Measurements from ENCODE around the gene SH3PXD2A. TPM values are rescaled to one million over a fixed set of nuclear protein-coding genes. Genes with fewer than 3 reads are reported as not detected.

The SH3PXD2A gene
- total RNA-seq, 4 donors from 2014 or later, result 6.2 to 16.8 (median 11.4) TPM

DNA sequence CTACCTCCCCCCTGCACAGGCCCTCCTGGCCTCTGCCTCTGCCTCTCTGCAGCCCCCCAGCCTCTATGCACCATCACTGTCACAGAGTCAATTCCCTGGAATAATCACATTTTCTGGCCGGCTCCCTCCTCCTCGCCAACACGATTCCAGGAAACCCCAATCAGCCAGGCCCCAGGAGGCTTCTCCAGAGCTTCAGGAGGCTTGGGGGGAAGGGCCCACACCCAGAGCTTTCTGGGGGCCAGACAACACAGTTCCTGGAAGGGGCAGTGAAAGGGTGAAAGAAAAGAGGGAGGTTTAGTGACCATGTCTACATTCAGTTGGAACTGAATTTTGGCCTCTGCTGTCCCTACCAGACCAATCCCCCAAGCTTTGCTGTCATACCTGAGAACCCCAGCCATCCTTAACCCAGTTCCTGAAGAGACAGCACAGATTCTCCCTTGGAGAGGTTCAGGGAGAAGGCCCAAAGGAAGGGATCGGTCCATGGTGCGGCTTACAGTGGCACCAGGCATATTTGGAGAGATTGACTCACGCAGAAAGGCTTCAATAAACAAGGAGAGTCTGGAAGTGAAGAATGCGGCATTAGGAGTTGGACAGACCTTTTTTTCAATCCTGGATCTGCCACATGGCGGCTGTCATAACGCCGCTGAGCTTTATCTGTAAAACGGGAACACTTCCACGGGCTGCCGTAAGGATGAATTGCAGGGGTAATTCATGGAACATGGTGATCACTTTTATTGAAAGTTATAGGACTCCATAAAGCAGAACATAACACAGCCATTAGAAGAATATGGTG is 272.8 kb downstream of the SH3PXD2A start:
- Histone ChIP-seq H3K27me3 (no peaks in the 10 kb centered on the region), H3K4me1 (peaks cover 40 to 55% of the 10 kb centered on the region in 2 donors), H3K36me3 (no peaks in the 10 kb centered on the region), H3K9me3 (no peaks in the 10 kb centered on the region), H3K27ac (peak overlapping the region; percentile 34 to 92 (median 89)), H3K4me3 (no peak overlapping the region)
- no peak for TF ChIP-seq POLR2A (IDR thresholded peaks at IDR 0.05)
- TF ChIP-seq, protein P1, sequence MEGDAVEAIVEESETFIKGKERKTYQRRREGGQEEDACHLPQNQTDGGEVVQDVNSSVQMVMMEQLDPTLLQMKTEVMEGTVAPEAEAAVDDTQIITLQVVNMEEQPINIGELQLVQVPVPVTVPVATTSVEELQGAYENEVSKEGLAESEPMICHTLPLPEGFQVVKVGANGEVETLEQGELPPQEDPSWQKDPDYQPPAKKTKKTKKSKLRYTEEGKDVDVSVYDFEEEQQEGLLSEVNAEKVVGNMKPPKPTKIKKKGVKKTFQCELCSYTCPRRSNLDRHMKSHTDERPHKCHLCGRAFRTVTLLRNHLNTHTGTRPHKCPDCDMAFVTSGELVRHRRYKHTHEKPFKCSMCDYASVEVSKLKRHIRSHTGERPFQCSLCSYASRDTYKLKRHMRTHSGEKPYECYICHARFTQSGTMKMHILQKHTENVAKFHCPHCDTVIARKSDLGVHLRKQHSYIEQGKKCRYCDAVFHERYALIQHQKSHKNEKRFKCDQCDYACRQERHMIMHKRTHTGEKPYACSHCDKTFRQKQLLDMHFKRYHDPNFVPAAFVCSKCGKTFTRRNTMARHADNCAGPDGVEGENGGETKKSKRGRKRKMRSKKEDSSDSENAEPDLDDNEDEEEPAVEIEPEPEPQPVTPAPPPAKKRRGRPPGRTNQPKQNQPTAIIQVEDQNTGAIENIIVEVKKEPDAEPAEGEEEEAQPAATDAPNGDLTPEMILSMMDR (IDR thresholded peaks at IDR 0.05 in 4 of 5, conservative IDR thresholded peaks at IDR 0.05 in 1 of 5), result no peak
- in situ Hi-C loops (cut with MboI; ENCODE audit: low sequenced_read_pairs in 4 of 4), result loop anchor here in 2 of 4 donors (25.0 kb wide), 2 partner anchors 170 to 280 kb away; partner anchors contain the start of gene SH3PXD2A (in 1 of the 2)
- DNase-seq (no peak), ATAC-seq (no peak)
- intact Hi-C loops (cut with DNase I; ENCODE audit: low total_unique reads), result no loop called here

DNA sequence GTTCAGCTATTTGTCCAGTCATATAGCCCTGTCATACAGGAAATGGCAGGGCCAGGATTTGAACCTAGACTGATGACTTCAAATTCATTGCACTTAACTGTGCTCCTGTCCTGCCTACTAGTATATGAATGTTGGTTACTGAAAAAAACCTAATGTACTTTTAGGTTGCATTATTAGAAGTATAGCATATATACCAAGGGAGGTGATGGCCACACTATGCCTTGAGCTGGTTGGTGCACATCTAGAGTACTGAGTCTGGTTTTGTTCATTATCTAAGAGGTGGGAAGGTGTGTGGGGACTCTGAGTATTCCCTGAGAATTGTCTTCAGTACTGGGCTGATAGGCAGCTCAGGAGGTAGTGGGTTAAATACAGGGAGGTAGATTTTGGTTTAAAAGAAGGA is 273.9 kb downstream of the SH3PXD2A start:
- no peak for TF ChIP-seq POLR2A (IDR thresholded peaks at IDR 0.05)
- TF ChIP-seq, protein P1 (IDR thresholded peaks at IDR 0.05 in 4 of 5, conservative IDR thresholded peaks at IDR 0.05 in 1 of 5), result no peak
- H3K27me3 ChIP-seq, result no peaks in the 10 kb centered on the region
- no peak overlapping the region for H3K4me3 ChIP-seq
- H3K9me3 ChIP-seq, result no peaks in the 10 kb centered on the region
- intact Hi-C loops (cut with DNase I; ENCODE audit: low total_unique reads) (loop anchor here (2.0 kb wide), 1 partner anchor 27 kb away; no protein-coding TSS in a partner anchor), in situ Hi-C loops (cut with MboI; ENCODE audit: low sequenced_read_pairs in 4 of 4) (loop anchor here in 2 of 4 donors (25.0 kb wide), 2 partner anchors 169 to 281 kb away; partner anchors contain the start of gene SH3PXD2A (in 1 of the 2))
- no peaks in the 10 kb centered on the region for H3K36me3 ChIP-seq
- ATAC-seq (no peak), DNase-seq (no peak)
- peak overlapping the region; percentile 86 to 92 (median 89) for H3K27ac ChIP-seq
- H3K4me1 ChIP-seq, result peaks cover 40 to 44% of the 10 kb centered on the region in 2 donors

DNA sequence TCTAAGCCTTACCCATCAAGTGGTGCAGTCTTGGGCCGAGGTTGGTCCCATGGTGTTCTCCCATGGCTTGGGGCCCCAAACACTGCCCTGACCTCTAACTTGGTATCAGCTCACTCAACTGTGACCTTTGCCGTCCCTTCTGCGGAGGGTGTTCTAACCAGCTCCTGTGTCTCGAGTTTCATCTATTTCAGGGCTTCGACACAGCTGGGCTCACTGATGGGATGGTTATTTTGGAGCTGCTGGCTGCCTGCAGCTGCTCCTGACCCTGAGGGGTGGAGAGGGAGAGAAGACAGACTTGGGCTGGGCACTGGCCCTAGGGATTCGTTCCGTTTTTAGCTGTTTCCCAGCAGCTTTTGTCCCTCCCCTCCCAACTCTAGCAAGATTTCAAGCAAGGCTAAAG is 274.9 kb downstream of the SH3PXD2A start:
- in situ Hi-C loops (cut with MboI; ENCODE audit: low sequenced_read_pairs in 4 of 4) (loop anchor here in 2 of 4 donors (25.0 kb wide), 2 partner anchors 168 to 282 kb away; partner anchors contain the start of gene SH3PXD2A (in 1 of the 2)), intact Hi-C loops (cut with DNase I; ENCODE audit: low total_unique reads) (loop anchor here (2.0 kb wide), 1 partner anchor 26 kb away; no protein-coding TSS in a partner anchor)
- Histone ChIP-seq H3K4me3 (no peak overlapping the region), H3K36me3 (no peaks in the 10 kb centered on the region), H3K27me3 (no peaks in the 10 kb centered on the region), H3K9me3 (no peaks in the 10 kb centered on the region), H3K27ac (peak overlapping the region; percentile 86 to 92 (median 89)), H3K4me1 (peaks cover 40% of the 10 kb centered on the region in 2 donors)
- ATAC-seq, result peak; percentile 94 to 97
- TF ChIP-seq POLR2A (IDR thresholded peaks at IDR 0.05), result peak in 1 of 2 donors; percentile 24
- TF ChIP-seq, protein P1 (IDR thresholded peaks at IDR 0.05 in 4 of 5, conservative IDR thresholded peaks at IDR 0.05 in 1 of 5), result no peak
- DNase-seq, result peak; percentile 76 to 92

DNA sequence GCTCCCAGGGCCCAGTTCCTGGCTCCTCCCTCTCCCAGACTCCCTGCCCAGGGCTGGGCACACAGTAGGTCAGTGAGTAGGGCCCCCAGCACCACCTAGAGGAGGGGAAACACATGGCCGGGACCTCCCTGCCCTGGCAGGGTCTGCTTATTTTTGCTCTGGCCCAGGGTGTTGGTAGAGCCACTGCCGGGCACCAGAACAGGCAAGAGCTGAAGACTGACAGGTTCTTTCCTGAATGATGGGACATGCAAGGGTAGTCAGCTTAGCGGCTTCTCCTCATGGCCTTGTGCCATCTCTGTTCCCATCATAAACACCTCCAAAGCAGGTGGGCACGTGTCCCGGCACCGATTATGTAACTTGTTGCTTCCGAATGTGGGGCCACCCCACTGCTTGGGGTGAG is 275.4 kb downstream of the SH3PXD2A start:
- in situ Hi-C loops (cut with MboI; ENCODE audit: low sequenced_read_pairs in 4 of 4), result loop anchor here in 2 of 4 donors (25.0 kb wide), 2 partner anchors 168 to 282 kb away; partner anchors contain the start of gene SH3PXD2A (in 1 of the 2)
- ATAC-seq (peak; percentile 69 to 76), DNase-seq (peak; percentile 49 to 80)
- Histone ChIP-seq H3K27me3 (no peaks in the 10 kb centered on the region), H3K36me3 (no peaks in the 10 kb centered on the region), H3K27ac (peak overlapping the region; percentile 86 to 92 (median 89)), H3K4me3 (no peak overlapping the region), H3K9me3 (no peaks in the 10 kb centered on the region), H3K4me1 (peaks cover 40% of the 10 kb centered on the region in 2 donors)
- intact Hi-C loops (cut with DNase I; ENCODE audit: low total_unique reads), result loop anchor here (2.0 kb wide), 1 partner anchor 25 kb away; no protein-coding TSS in a partner anchor
- TF ChIP-seq, protein P1 (IDR thresholded peaks at IDR 0.05 in 4 of 5, conservative IDR thresholded peaks at IDR 0.05 in 1 of 5), result peak in 2 of 5 experiments; percentile 26 to 28
- no peak for TF ChIP-seq POLR2A (IDR thresholded peaks at IDR 0.05)

Data from gastrocnemius medialis (tissue), 4 donors.